ENCODE results near the gene CLMN. TPM values are rescaled to one million over a fixed set of nuclear protein-coding genes. Genes with fewer than 3 reads are reported as not detected.

The CLMN gene
- polyA plus RNA-seq, 3 donors, result 22.0 to 33.7 (median 23.2) TPM

DNA sequence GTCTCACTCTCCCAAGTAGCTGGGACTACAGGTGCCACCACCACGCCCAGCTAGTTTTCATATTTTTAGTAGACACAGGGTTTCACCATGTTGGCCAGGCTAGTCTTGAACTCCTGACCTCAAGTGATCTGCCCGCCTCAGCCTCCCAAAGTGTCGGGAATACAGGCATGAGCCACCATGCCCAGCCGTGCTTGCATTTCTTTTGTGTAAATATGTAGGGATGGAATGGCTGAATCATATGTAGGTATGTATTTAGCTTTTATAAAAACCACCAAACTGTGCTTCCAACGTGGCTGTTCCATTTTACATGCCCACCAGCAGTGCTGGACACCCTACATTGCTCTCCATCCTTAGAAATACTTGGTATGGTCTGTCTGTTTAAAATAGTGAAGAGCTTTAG lies 32.8 kb upstream of the CLMN start:
- Histone ChIP-seq H3K4me3 (replicated peaks in 1 of 3; ENCODE audit: low read depth in 2 of 3, low read length in 3 of 3) (no peak overlapping the region), H2AFZ (ENCODE audit: insufficient read depth, low read depth, low read length, poor library complexity, severe bottlenecking) (no peak overlapping the region), H3K27ac (ENCODE audit: low read depth in 1 of 2, low read length in 2 of 2) (no peak overlapping the region), H3K4me1 (ENCODE audit: control insufficient read depth in 1 of 2, insufficient read depth in 2 of 2, low read length in 2 of 2) (no peaks in the 10 kb centered on the region), H4K20me1 (ENCODE audit: insufficient read depth, low read length) (no peaks in the 10 kb centered on the region), H3K9me3 (replicated peaks in 1 of 2; ENCODE audit: control insufficient read depth in 1 of 2, insufficient read depth in 1 of 2, low read length in 2 of 2) (peaks cover 5% of the 10 kb centered on the region in 2 donors), H3K36me3 (replicated peaks in 1 of 2; ENCODE audit: control insufficient read depth in 1 of 2, insufficient read depth in 2 of 2, low read length in 2 of 2) (no peaks in the 10 kb centered on the region), H3K27me3 (ENCODE audit: control insufficient read depth in 2 of 2, insufficient read depth in 2 of 2, low read length in 2 of 2) (peaks cover 0 to 2% of the 10 kb centered on the region in 2 donors), H3K9ac (ENCODE audit: insufficient read depth, low read length, poor library complexity, severe bottlenecking) (no peak overlapping the region), H3K79me2 (ENCODE audit: insufficient read depth, low read length) (no peaks in the 10 kb centered on the region), H3K4me2 (replicated peaks; ENCODE audit: extremely low read depth, low read length, poor library complexity, severe bottlenecking) (no peak overlapping the region)
- Mint-ChIP-seq H3K9me3 (peaks cover 4 to 19% (median 10%) of the 10 kb centered on the region in 7 donors), H3K36me3 (no peaks in the 10 kb centered on the region), H3K27me3 (ENCODE audit: low read depth in 3 of 3) (peaks cover 5 to 12% (median 9%) of the 10 kb centered on the region in 3 donors), H3K4me1 (peaks cover 6% of the 10 kb centered on the region), H3K27ac (no peak overlapping the region), H3K4me3 (no peak overlapping the region)
- DNase-seq, result no peak
- intact Hi-C loops (cut with micrococcal nuclease), result no loop called here
- 100% methylated on average over 3 of the region's 5 CpGs for WGBS (ENCODE audit: insufficient coverage)
- TF ChIP-seq, protein P1, sequence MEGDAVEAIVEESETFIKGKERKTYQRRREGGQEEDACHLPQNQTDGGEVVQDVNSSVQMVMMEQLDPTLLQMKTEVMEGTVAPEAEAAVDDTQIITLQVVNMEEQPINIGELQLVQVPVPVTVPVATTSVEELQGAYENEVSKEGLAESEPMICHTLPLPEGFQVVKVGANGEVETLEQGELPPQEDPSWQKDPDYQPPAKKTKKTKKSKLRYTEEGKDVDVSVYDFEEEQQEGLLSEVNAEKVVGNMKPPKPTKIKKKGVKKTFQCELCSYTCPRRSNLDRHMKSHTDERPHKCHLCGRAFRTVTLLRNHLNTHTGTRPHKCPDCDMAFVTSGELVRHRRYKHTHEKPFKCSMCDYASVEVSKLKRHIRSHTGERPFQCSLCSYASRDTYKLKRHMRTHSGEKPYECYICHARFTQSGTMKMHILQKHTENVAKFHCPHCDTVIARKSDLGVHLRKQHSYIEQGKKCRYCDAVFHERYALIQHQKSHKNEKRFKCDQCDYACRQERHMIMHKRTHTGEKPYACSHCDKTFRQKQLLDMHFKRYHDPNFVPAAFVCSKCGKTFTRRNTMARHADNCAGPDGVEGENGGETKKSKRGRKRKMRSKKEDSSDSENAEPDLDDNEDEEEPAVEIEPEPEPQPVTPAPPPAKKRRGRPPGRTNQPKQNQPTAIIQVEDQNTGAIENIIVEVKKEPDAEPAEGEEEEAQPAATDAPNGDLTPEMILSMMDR (IDR thresholded peaks at IDR 0.05), result no peak

DNA sequence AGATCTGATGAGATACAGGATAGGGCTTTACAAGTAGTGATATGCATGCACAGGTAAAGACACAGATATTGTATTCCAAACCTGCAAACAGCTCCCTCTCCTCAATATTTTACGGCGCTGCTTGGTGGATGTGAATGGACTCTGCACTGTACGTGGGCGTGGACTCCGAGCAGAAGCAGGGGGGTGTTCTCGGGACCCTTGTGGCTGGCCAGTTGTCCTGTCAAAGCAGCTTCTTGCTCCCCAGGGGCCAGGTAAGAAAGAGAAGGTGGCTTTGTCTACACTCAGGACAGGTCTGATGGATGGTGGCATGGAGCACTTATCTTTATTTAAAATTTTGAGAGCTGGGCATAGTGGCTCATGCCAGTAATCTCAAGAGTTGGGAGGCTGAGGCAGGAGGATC lies 29.5 kb upstream of the CLMN start:
- Mint-ChIP-seq H3K9me3 (peaks cover 0 to 14% (median 4%) of the 10 kb centered on the region in 7 donors), H3K4me3 (no peak overlapping the region), H3K36me3 (no peaks in the 10 kb centered on the region), H3K4me1 (peaks cover 6% of the 10 kb centered on the region), H3K27me3 (ENCODE audit: low read depth in 3 of 3) (peaks cover 5 to 13% (median 10%) of the 10 kb centered on the region in 3 donors), H3K27ac (no peak overlapping the region)
- no peaks in the 10 kb centered on the region for H3K4me1 ChIP-seq (ENCODE audit: control insufficient read depth in 1 of 2, insufficient read depth in 2 of 2, low read length in 2 of 2)
- no peak overlapping the region for H3K4me2 ChIP-seq (replicated peaks; ENCODE audit: extremely low read depth, low read length, poor library complexity, severe bottlenecking)
- no peak for DNase-seq
- no peak overlapping the region for H2AFZ ChIP-seq (ENCODE audit: insufficient read depth, low read depth, low read length, poor library complexity, severe bottlenecking)
- intact Hi-C loops (cut with micrococcal nuclease), result no loop called here
- no peak overlapping the region for H3K9ac ChIP-seq (ENCODE audit: insufficient read depth, low read length, poor library complexity, severe bottlenecking)
- H3K4me3 ChIP-seq (replicated peaks in 1 of 3; ENCODE audit: low read depth in 2 of 3, low read length in 3 of 3), result no peak overlapping the region
- 100% methylated on average over 2 of the region's 6 CpGs for WGBS (ENCODE audit: insufficient coverage)
- H3K79me2 ChIP-seq (ENCODE audit: insufficient read depth, low read length), result no peaks in the 10 kb centered on the region
- H4K20me1 ChIP-seq (ENCODE audit: insufficient read depth, low read length), result no peaks in the 10 kb centered on the region
- no peaks in the 10 kb centered on the region for H3K36me3 ChIP-seq (replicated peaks in 1 of 2; ENCODE audit: control insufficient read depth in 1 of 2, insufficient read depth in 2 of 2, low read length in 2 of 2)
- peaks cover 0 to 2% of the 10 kb centered on the region in 2 donors for H3K27me3 ChIP-seq (ENCODE audit: control insufficient read depth in 2 of 2, insufficient read depth in 2 of 2, low read length in 2 of 2)
- no peak overlapping the region for H3K27ac ChIP-seq (ENCODE audit: low read depth in 1 of 2, low read length in 2 of 2)
- peaks cover under 1 to 5% of the 10 kb centered on the region in 2 donors for H3K9me3 ChIP-seq (replicated peaks in 1 of 2; ENCODE audit: control insufficient read depth in 1 of 2, insufficient read depth in 1 of 2, low read length in 2 of 2)
- TF ChIP-seq, protein P1 (IDR thresholded peaks at IDR 0.05), result no peak
